PC-3 (cell line): Measurements from ENCODE around the gene GSN.

ENCODE experiments used
- EZH2 ChIP-seq: fragments of 300-600 bp; sonication (generic); IDR thresholded peaks from one replicate; pipeline ENCODE4 v1.6.1; 2017; ENCODE audit warnings: antibody characterized with exemption, mild to moderate bottlenecking, low read length; ENCODE audit not compliant: unreplicated experiment
- TF ChIP-seq, protein P1 (sequence below): fragments of 300-600 bp; sonication (generic); conservative IDR thresholded peaks from 2 replicates; pipeline ENCODE4 v1.5.1; 2017; ENCODE audit warnings: antibody characterized with exemption, low read depth, mild to moderate bottlenecking, low read length

DNA sequence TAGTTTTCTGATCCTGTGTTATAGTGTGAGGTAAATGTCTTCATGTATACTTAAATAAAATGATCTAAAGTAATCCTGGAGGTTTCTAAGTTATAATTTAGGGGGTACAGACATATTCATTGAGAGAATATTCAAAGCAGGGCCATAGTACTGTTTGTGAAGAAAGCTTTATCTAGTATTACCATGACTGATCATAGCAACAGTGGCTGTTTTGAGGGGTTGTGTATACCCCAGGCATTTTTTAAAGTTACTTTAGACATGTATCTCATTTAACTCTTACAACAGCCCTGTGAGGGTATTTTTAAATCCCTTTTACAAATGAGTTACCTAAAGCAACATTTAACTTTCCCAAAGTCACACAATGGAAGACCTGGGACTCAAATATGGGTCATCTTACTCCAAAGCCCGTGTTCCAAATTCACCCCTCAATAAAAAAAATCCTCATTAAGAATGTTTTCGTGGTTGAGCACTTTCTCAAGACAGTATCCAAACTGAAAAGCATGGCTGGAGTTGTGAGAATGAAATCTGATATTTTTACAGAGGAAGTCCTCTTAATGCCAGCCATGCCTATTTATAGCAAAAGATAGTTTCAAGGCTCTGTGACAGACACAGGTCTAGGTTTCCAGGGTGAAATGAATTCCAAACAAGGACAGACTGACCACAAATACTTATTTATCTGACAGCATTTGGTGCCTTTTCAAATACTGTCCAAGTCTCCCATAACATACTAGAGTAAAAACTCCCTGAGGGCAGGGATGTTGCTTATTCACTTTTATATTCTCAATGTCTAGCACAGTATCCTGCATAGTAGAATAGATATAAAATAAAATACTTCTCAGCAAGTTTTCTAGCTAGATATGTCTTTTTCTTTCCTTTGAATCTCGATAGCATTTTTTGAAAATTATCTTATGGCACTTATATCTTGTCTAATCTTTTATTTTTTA lies 91.7 kb downstream of the GSN start:
- TF ChIP-seq, protein P1, sequence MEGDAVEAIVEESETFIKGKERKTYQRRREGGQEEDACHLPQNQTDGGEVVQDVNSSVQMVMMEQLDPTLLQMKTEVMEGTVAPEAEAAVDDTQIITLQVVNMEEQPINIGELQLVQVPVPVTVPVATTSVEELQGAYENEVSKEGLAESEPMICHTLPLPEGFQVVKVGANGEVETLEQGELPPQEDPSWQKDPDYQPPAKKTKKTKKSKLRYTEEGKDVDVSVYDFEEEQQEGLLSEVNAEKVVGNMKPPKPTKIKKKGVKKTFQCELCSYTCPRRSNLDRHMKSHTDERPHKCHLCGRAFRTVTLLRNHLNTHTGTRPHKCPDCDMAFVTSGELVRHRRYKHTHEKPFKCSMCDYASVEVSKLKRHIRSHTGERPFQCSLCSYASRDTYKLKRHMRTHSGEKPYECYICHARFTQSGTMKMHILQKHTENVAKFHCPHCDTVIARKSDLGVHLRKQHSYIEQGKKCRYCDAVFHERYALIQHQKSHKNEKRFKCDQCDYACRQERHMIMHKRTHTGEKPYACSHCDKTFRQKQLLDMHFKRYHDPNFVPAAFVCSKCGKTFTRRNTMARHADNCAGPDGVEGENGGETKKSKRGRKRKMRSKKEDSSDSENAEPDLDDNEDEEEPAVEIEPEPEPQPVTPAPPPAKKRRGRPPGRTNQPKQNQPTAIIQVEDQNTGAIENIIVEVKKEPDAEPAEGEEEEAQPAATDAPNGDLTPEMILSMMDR: no peak
- TF ChIP-seq EZH2: no peak
